MM.1S (cell line): ENCODE data around the gene GPR108.

ENCODE experiments used
- DNase-seq: peaks from one replicate; pipeline ENCODE4 v3.0.0-alpha.2; 2015
- H2AFZ ChIP-seq: fragments of 300-600 bp; sonication (generic); 2 replicates; pipeline ENCODE4 v1.6.0; 2016; ENCODE audit warnings: antibody characterized with exemption, low read length
- H3F3A ChIP-seq: fragments of 300-600 bp; sonication (generic); 2 replicates; pipeline ENCODE4 v1.6.1; 2016; ENCODE audit warnings: mild to moderate bottlenecking, antibody characterized with exemption, low read length, moderate library complexity, mixed read lengths; ENCODE audit not compliant: insufficient read depth
- H3K27ac ChIP-seq: fragments of 300-600 bp; sonication (generic); 2 replicates; pipeline ENCODE4 v1.5.1; 2016; ENCODE audit warnings: mild to moderate bottlenecking, low read length
- H3K27me3 ChIP-seq: fragments of 300-600 bp; sonication (generic); replicated peaks from 2 replicates; pipeline ENCODE4 v1.6.0; 2016; ENCODE audit warnings: low read length; ENCODE audit not compliant: insufficient read depth
- H3K36me3 ChIP-seq: fragments of 300-600 bp; sonication (generic); replicated peaks from 2 replicates; pipeline ENCODE4 v1.6.1; 2016; ENCODE audit warnings: mild to moderate bottlenecking, low read length, mixed read lengths; ENCODE audit not compliant: insufficient read depth
- H3K4me1 ChIP-seq: fragments of 300-600 bp; sonication (generic); 2 replicates; pipeline ENCODE4 v1.6.1; 2016; ENCODE audit warnings: low read length, mixed read lengths
- H3K4me2 ChIP-seq: fragments of 300-600 bp; sonication (generic); 2 replicates; pipeline ENCODE4 v1.6.0; 2016; ENCODE audit warnings: low read depth, low read length
- H3K4me3 ChIP-seq: fragments of 300-600 bp; sonication (generic); 2 replicates; pipeline ENCODE4 v1.5.1; 2016; ENCODE audit warnings: low read length, mixed read lengths
- H3K79me2 ChIP-seq: fragments of 300-600 bp; sonication (generic); 2 replicates; pipeline ENCODE4 v1.6.1; 2016; ENCODE audit warnings: mixed run types, low read length, mixed read lengths
- H3K9ac ChIP-seq: fragments of 300-600 bp; sonication (generic); 2 replicates; pipeline ENCODE4 v1.6.1; 2016; ENCODE audit warnings: low read length, mixed read lengths
- H3K9me2 ChIP-seq: fragments of 300-600 bp; sonication (generic); replicated peaks from 2 replicates; pipeline ENCODE4 v1.6.1; 2016; ENCODE audit warnings: mild to moderate bottlenecking, low read length, mixed read lengths; ENCODE audit not compliant: insufficient read depth
- H3K9me3 ChIP-seq: fragments of 300-600 bp; sonication (generic); replicated peaks from 2 replicates; pipeline ENCODE4 v1.6.1; 2016; ENCODE audit warnings: mild to moderate bottlenecking, low read length, mixed read lengths; ENCODE audit not compliant: insufficient read depth
- H4K20me1 ChIP-seq: fragments of 300-600 bp; sonication (generic); 2 replicates; pipeline ENCODE4 v1.6.1; 2016; ENCODE audit warnings: mild to moderate bottlenecking, low read length, moderate library complexity, mixed read lengths; ENCODE audit not compliant: insufficient read depth
- EZH2 ChIP-seq: fragments of 300-600 bp; sonication (generic); optimal IDR thresholded peaks from 2 replicates; pipeline ENCODE3; 2017; ENCODE audit warnings: low read depth, mild to moderate bottlenecking, antibody characterized with exemption, low read length, mixed read lengths
- EZH2phosphoT487 ChIP-seq: fragments of 300-600 bp; sonication (generic); IDR thresholded peaks from 2 replicates; pipeline ENCODE4 v1.6.1; 2018; ENCODE audit warnings: antibody characterized with exemption, low read length
- TF ChIP-seq, protein P1 (sequence below): fragments of 300-600 bp; sonication (generic); IDR thresholded peaks from 2 replicates; pipeline ENCODE4 v1.5.1; 2016; ENCODE audit warnings: antibody characterized with exemption, low read length, mixed read lengths

GPR108 gene

DNA sequence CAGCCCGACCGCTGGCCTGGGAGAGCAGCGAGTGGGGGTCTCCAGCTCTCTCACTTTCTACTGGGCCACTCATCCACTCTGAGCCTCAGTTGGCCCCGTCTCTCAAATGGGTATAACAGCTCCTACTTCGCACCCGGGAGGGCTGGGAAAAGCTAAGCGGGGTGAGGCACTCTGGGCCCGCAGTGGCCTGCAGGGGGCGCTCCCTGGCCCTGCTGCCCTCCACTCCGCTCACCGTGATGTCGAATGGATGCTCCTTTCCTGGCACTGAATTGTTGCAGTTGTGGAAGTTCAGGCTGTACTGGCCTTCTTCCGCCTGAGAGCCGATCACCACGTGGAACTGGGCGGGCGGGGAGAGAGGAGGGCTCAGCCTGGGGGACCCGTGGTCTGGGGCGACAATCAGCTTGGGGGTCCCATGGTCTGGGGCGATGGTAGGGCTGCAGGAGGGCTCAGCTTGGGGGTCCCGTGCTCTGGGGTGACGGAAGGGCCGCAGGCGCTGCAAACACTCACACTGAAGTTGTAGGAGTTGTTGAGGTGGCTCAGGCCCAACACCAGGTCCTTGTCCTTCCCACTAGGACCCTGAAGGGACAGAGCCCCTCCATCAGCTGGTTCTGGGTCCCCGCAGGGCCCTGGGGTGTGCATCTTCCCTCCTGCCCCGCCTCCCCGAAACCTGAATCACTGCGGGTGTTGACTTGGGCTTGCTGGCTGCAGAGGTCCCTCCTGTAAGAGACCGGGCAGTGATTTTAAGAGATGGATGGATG is 3.9 kb downstream of the GPR108 start:
- Histone ChIP-seq H3K36me3 (no peaks in the 10 kb centered on the region), H3K4me2 (no peak overlapping the region), H4K20me1 (no peaks in the 10 kb centered on the region), H3K9me3 (no peaks in the 10 kb centered on the region), H3K4me1 (peaks cover 15% of the 10 kb centered on the region), H3K27me3 (no peaks in the 10 kb centered on the region), H3K79me2 (peaks cover 11% of the 10 kb centered on the region), H3F3A (peaks cover 21% of the 10 kb centered on the region), H3K4me3 (no peak overlapping the region), H3K9me2 (no peaks in the 10 kb centered on the region), H3K9ac (no peak overlapping the region), H3K27ac (no peak overlapping the region), H2AFZ (no peak overlapping the region)
- no peak for DNase-seq
- TF ChIP-seq EZH2phosphoT487, result no peak
- TF ChIP-seq, protein P1, sequence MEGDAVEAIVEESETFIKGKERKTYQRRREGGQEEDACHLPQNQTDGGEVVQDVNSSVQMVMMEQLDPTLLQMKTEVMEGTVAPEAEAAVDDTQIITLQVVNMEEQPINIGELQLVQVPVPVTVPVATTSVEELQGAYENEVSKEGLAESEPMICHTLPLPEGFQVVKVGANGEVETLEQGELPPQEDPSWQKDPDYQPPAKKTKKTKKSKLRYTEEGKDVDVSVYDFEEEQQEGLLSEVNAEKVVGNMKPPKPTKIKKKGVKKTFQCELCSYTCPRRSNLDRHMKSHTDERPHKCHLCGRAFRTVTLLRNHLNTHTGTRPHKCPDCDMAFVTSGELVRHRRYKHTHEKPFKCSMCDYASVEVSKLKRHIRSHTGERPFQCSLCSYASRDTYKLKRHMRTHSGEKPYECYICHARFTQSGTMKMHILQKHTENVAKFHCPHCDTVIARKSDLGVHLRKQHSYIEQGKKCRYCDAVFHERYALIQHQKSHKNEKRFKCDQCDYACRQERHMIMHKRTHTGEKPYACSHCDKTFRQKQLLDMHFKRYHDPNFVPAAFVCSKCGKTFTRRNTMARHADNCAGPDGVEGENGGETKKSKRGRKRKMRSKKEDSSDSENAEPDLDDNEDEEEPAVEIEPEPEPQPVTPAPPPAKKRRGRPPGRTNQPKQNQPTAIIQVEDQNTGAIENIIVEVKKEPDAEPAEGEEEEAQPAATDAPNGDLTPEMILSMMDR, result peak; percentile 17

DNA sequence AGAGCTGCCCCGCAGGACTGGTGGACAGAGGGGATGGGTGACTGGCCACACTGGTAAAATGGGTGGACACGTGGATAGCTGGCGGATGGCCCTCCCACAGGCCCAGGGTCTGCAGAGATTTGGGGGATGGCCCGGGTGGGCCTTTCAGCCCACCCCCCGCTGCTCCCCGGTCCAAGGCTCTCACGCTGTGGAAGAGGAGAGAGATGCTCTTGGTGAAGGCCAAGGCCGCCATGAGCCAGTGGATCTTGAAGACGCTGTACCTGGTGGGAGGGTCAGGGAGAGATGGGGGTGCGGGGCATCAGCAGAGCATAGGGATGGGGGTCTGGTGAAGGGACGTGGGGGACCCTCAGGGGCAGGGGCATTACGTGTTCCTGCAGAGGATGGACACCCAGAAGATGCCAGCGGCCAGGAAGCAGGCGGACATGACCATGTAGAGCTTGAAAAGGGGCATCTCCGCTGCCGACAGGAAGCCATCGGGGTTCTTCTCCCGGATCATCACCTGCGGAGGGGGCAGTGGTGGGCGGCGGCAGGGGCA is 4.5 kb downstream of the GPR108 start:
- Histone ChIP-seq H3K4me2 (no peak overlapping the region), H3K4me1 (peaks cover 14% of the 10 kb centered on the region), H3K36me3 (no peaks in the 10 kb centered on the region), H3K4me3 (no peak overlapping the region), H3K27ac (no peak overlapping the region), H3K9ac (no peak overlapping the region), H3K79me2 (peaks cover 11% of the 10 kb centered on the region), H3K9me3 (no peaks in the 10 kb centered on the region), H2AFZ (no peak overlapping the region), H4K20me1 (no peaks in the 10 kb centered on the region), H3F3A (peaks cover 14% of the 10 kb centered on the region), H3K27me3 (no peaks in the 10 kb centered on the region), H3K9me2 (no peaks in the 10 kb centered on the region)
- TF ChIP-seq EZH2 (no peak), EZH2phosphoT487 (no peak)
- TF ChIP-seq, protein P1, result no peak
- no peak for DNase-seq

DNA sequence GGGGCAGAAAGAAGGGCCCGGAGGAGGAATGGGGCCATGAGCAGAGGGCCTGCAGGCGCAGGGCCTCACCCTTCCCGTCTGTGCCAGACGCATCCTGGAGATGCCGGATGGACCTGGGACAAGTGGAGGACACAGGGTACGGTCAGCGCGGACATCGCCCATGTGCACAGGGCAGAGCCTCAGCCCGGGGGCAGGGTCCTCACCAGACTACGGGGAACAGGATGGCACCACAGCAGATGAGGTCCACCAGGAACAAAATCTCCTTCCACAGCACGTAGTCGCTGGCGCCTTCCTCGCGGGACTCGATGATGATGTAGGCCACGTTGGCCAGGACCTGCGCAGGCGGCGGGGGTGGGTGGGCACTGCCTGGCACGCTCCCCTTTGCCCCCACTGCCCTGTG is 5.6 kb downstream of the GPR108 start:
- Histone ChIP-seq H3F3A (peaks cover 11% of the 10 kb centered on the region), H3K4me3 (no peak overlapping the region), H3K79me2 (peaks cover 11% of the 10 kb centered on the region), H3K9me3 (no peaks in the 10 kb centered on the region), H3K36me3 (no peaks in the 10 kb centered on the region), H3K9ac (no peak overlapping the region), H3K27ac (no peak overlapping the region), H3K9me2 (no peaks in the 10 kb centered on the region), H3K4me1 (peaks cover 14% of the 10 kb centered on the region), H3K27me3 (no peaks in the 10 kb centered on the region), H2AFZ (no peak overlapping the region), H4K20me1 (no peaks in the 10 kb centered on the region), H3K4me2 (no peak overlapping the region)
- no peak for DNase-seq
- TF ChIP-seq EZH2phosphoT487, result no peak
- no peak for TF ChIP-seq EZH2
- TF ChIP-seq, protein P1, result no peak
